NCI-H345 (cell line): ENCODE measurements around the gene RPL13.
"Not testable (repeated sequence)": the region's sequence is repeated elsewhere in the genome, so short reads cannot be mapped to it uniquely, and the experiment has no call there.

ENCODE experiments used
- DNase-seq: peaks from one replicate; lab custom pipeline; 2025; lab: John Stamatoyannopoulos, UW

Gene RPL13

GRCh38 chr16:89577055-89577759 is 16.7 kb downstream of the RPL13 start:
- no peak for DNase-seq

GRCh38 chr16:89579351-89579750 is 18.9 kb downstream of the RPL13 start:
- DNase-seq: no peak

- no peak for DNase-seq
Observed at GRCh38 chr16:89581045-89581695, 20.7 kb downstream of the RPL13 start.

- DNase-seq: no peak
Observed at GRCh38 chr16:89581861-89582563, 21.5 kb downstream of the RPL13 start.

- no peak for DNase-seq
Observed at GRCh38 chr16:89582614-89583196, 22.2 kb downstream of the RPL13 start.

- no peak for DNase-seq
Observed at GRCh38 chr16:89583197-89583894, 22.9 kb downstream of the RPL13 start.

- DNase-seq: no peak
Observed at GRCh38 chr16:89583895-89584644, 23.6 kb downstream of the RPL13 start.

GRCh38 chr16:89584768-89585549 is 24.5 kb downstream of the RPL13 start:
- no peak for DNase-seq

- DNase-seq: no peak
Observed at GRCh38 chr16:89586218-89586617, 25.7 kb downstream of the RPL13 start.

GRCh38 chr16:89586853-89587252 is 26.4 kb downstream of the RPL13 start:
- no peak for DNase-seq

- DNase-seq: not testable (repeated sequence)
Observed at GRCh38 chr16:89587676-89588075, 27.2 kb downstream of the RPL13 start.

GRCh38 chr16:89588413-89589109 is 28.1 kb downstream of the RPL13 start:
- no peak for DNase-seq

GRCh38 chr16:89589241-89589926 is 28.9 kb downstream of the RPL13 start:
- no peak for DNase-seq

GRCh38 chr16:89593841-89594240 is 33.4 kb downstream of the RPL13 start:
- no peak for DNase-seq

GRCh38 chr16:89595330-89596060 is 35.0 kb downstream of the RPL13 start:
- no peak for DNase-seq

- DNase-seq: no peak
Observed at GRCh38 chr16:89596061-89596689, 35.7 kb downstream of the RPL13 start.

GRCh38 chr16:89596957-89597649 is 36.6 kb downstream of the RPL13 start:
- DNase-seq: no peak

GRCh38 chr16:89598199-89598598 is 37.7 kb downstream of the RPL13 start:
- DNase-seq: no peak
